GM21526 (cell line): Measurements from ENCODE around the gene CRCP.
"Not testable (repeated sequence)": the region's sequence is repeated elsewhere in the genome, so short reads cannot be mapped to it uniquely, and the experiment has no call there.

Experiments
- ATAC-seq: cut with Tn5 transposase; IDR thresholded peaks from one replicate; pipeline ENCODE4 v1.9.1; 2021; ENCODE audit warnings: moderate library complexity; ENCODE audit not compliant: unreplicated experiment, low FRiP score

The CRCP gene

DNA sequence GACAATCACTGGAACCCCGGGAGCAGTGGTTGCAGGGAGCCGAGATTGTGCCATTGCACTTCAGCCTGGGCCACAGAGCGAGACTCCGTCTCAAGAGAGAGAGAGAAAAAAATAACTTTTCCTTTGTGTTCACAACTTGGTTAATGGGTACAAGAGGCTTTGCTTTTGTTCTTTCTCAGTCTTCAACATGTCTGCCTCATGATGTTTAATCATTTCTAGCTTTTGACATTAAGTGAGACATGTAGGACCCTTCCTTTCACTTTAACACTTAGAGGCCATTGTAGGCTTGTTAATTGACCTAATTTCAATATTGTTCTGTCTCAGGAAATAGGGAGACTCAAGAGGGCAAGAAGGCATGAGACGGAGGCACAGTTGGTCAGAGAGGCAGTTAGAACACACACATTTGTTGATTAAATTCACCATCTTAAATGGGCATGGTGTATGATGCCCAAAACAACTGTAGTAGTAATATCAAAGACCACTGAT lies 9.3 kb upstream of the CRCP start:
- ATAC-seq = no peak

DNA sequence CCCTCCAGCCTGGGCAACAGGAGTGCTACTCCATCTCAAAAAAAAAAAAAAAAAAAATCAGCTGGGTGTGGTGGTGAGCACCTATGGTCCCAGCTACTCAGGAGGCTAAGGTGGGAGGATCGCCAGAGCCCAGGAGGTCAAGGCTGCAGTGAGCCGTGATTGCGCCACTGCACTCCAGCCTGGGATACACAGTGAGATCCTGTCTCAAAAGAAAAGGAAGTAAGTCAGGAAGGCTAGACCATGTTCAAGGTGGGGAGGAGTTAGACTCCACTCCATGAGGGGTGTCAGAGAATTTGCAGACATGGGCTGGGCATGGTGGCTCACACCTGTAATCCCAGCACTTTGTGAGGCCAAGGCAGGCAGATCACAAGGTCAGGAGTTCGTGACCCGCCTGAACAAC lies 6.2 kb upstream of the CRCP start:
- not testable (repeated sequence) for ATAC-seq

DNA sequence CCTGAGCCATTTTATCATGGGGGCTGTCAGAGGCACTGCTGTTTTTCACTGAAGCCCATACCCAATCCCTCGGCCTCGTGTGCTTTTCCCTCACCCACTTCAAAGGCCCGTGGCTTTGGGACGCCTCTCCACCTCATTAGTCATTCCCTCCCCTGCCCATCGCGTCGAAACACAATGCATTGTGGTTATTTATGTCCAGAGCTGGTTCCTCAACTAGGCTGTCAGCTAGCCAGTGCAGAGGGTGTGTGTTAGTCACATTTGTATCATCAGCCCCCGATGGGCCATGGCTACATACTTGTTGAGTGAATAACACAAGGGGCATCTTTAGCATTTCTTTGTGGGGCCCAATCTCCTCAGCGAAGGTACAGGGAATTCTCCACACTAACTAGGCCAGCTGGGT lies 3.8 kb upstream of the CRCP start:
- ATAC-seq = no peak

DNA sequence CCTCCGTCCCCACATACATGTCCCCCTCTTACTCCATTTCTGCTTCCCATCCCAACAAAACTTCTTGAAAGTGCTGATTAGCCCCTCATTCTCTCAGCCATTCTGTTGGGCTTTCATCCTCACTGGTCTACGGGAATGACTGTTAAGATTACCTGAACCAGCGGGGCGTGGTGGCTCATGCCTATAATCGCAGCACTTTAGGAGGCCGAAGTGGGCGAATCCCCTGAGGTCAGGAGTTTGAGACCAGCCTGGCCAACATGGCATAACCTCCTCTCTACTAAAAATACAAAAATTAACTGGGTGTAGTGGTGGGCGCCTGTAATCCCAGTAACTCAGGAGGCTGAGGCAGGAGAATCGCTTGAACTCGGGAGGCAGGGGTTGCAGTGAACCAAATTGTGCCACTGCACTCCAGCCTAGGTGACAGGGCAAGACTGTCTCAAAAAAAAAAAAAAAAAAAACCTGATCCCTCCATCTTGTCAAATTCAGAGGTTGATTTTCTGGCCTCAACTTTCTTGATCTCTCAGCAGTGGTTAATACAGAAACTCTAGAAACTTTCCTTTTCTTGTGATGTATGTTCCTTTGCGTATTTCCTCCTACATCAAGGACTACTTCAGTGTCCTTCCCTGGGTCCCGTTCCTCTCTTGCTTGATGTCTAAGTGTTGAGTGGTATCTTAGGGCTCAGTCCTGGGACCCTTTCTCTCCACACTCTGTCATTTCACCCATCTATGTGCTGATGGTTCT lies 2.2 kb downstream of the CRCP start:
- ATAC-seq = not testable (repeated sequence)

DNA sequence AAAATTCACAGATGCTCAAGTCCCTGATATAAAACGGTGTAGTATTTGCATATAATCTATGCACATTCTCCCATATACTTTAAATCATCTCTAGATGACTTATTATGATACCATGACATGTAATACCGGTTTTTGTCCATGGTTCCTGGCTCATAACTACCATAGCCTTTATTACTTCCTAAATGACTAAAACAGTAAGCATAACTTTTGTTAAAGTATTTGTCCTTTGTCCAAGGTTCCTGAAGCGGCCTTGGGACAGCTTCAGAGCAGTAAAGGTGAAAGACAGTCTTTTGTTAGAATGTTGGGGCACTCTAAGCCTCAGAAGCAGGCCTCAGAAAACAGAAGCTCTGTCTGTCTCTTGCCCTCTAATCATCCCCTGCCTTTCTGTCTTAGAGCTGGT lies 4.0 kb downstream of the CRCP start:
- ATAC-seq = no peak

DNA sequence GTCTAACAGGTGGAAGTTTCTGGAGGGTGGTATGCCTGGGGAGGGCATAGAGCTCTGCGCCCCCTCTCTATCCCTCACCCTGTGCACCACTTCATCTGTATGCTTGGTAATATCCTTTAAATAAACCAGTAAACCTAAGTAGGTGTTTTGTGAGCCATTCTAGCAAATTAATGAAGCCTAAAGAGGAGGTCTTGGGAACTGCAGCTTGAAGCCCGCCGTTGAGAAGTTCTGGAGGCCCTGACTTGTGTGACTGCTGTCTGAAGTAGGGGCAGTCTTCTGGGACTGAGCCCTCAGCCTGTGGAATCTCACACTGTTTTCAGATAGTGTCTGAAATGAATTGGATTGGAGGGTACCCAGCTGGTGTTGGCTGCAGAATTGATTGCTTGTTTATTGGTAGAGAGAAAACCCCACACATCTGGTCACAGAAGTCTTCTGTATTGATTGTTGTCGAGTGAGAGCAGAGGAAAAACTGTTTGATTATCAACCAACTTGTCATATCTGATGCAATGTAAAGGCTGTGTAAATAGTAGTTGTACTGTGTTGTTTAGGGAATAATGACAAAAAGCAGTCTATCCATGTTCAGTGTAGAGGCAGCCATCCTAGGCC lies 4.7 kb downstream of the CRCP start:
- ATAC-seq = no peak

DNA sequence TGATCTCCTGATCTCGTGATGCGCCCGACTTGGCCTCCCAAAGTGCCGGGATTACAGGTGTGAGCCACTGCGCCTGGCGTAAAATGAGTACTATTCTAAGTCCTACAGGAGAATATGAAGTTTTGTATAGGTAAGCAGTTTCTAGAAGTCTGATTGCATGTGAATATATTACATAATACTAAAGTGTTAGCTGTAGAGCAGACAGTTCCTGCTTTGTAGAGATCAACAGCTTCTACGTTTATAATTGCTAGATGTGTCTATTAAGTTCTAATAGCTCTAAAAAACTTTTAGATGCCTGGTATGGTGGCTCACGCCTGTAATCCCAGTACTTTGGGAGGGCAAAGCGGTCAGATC lies 8.5 kb downstream of the CRCP start:
- no peak for ATAC-seq

DNA sequence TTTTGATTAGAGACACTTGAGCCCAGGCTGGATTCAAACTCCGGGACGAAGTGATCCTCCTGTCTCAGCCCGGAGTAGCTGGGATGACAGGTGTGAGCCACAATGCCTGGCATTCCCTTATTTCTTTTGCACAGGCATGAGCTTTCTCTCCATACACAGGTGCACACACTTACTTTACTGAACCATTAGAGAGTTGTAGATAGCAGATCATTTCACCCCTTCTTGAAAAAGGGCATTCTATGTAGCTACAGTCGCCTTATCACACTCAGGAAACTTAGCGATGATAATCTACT lies 9.9 kb downstream of the CRCP start:
- not testable (repeated sequence) for ATAC-seq

DNA sequence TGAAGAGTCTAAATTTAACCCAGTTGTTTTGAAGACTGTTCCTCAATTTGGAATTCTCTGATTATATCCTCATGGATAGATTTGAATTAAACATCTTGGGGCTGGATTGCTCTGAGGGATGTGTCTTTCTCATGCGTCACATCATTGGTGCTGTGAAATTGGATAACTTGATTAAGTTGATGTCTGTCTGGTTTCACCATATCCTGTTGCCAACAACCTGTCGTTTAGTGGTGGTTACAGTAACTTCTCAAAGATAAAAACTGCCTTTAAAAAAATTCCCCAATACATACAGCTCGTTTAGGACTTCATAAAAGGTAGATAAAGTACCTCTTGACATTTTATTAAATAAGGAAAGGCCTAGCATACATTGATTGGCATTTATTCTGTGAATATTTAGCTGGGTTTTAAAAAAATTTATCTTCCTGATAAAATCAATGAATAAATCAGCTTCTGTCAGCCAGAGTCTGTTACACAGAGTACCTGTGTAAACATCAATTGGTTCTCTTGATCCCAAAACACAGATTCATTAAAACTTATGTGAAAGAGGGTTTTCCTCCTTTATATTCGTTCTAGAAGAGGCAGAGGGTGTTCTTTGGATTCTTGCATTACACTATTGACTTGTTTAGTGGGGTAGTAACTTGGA lies 10.5 kb downstream of the CRCP start:
- ATAC-seq = no peak

DNA sequence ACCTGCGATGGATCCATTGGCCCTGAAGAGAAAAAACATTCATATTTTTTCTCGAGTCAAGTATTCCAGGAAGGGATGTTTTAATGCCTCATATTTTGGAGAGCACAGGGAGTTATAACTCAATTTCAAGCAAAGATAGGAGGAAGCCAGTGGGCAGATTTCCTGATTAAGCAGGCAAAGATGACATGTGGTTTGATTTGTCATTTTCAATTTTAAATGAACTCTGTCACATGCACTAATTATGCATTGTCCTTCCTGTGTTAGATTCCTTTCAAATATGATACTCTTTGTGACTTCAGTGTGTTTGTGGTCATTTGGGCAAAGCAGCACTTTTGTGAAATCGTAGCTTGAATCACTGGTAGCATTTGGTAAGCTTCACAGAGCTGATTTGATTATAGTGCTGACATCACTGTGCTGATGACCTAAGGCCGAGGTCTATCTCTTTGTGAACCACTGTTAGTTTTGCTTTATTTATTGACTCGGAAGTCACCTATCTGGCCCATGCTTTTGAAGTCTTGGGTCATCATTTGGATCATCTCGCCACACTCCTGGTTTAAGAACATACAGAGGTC lies 11.2 kb downstream of the CRCP start:
- not testable (repeated sequence) for ATAC-seq

DNA sequence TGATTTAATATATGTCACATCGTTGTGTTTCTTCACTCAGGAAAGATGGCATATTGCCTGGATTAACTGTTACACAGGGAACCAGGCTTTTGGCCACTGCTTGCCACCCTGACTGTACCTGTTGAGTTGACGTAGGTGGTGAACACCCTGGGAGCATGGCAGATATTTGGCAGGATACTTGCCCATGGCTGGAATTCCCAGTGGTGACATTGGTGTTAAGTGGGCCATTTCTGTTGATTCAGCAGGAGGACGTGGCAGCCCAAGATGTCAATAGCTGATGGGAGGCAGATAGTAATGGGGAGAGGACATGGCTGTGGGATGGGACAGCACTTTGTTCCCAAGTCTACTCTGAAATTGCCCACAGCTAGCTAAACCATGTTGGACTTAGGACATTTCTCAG lies 12.5 kb downstream of the CRCP start:
- not testable (repeated sequence) for ATAC-seq

DNA sequence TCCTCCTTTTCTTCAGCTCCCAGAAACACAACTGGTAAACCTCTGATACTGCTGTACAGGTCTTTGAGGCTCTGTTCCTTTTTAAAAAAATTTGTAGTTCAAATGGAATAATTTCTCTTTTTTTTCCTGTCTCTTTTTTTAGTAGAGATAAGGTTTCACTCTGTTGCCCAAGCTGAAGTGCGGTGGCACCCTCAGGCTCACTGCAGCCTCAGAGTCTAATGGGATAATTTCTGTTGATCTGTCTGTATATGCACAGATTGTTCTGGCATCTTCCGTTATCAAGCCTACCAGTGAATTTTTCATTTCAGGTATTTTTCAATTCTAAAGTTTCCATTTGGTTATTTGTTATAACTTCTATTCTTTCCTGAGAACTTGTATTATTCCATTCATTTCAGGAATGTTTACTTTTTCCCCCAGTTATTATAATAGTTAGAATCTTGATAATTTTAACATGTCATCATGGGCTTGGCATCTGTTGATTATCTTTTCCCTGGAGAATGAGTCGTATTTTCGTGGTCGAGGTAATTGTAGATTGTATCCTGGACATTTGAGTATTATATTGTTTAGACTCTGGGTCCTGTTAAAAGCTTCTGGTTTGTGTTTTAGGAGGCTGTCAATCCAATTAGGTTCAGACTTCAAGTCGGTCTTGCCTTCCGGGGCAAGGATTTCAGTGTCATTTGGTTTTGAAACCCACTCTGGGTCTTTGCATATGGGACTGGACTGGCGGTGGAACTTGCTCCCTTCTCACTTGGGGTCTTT lies 24.5 kb downstream of the CRCP start:
- ATAC-seq = no peak

DNA sequence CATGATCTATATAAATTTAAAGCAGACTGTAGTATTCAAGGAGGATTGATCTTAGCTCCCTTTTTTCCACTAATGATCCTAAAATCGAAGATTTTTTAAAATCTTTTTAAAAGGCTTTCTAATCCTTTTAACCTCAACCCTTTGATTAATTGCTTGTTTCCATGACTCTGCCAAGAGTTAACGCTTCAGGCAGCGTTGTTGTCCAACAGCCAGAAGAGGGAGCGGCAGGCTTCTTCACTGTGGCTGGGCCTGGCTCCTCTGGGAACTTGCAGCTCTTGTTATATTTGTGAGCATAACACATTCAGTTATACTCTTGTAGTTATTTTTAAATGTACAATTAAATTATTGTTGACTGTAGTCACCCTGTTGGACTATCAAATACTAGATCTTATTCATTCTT lies 26.3 kb downstream of the CRCP start:
- ATAC-seq = no peak

DNA sequence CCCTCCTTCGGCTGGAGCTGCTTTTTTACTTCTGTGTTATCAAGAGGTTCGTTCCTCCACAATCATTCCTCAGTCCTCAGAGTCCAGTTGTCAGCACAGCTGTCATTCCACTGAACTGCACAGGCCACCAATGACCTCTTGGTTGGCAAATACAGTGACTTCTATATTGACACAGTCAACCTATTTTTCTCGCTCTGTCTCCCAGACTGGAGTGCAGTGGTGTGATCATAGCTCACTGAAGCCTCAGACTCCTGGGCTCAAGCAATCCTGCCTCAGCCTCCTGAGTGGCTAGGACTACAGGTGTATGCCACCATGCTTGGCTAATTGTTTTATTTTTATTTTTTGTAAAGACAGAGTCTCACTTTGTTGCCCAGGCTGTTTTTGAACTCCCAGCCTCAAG lies 27.7 kb downstream of the CRCP start:
- no peak for ATAC-seq

DNA sequence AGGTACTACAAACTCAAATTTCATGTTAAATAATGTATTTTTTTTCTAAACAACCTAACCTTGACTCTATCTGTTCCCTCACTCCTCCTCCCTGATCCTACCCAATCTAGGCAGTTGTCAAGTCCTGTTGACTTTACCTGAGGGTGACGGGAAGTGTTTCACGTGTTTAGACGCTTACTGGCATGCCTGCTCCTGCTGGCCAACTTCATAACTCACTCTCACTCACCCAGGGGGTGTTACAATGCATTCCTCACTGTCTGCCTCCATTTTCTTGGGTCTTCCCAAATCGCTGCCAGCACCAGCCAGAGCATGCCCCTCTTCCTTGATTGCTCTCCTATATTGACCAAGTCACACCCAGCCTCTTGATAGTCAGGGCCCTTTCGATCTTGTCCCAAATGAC lies 28.3 kb downstream of the CRCP start:
- ATAC-seq = no peak

DNA sequence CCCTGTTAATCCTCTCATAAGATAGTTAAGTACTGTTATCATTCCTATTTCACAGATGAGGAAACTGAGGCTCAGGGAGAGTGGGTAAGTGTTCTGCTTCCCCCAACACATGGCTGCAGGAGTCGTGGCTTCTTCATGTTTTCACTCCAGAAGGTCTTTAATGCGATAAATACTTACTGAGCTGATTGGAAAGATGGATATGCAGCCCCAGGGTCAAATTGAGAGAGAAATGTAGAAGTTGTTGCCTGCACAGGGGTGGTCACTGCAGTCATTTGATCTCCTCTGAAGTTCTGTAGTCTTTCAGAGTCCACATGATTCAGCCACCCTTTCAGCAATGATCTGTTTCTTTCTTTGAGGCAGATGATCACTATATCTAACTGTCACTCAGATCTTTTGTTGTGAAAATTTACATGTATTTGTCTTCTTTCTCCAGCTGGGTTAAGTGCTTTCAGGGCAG lies 29.3 kb downstream of the CRCP start:
- ATAC-seq = no peak

DNA sequence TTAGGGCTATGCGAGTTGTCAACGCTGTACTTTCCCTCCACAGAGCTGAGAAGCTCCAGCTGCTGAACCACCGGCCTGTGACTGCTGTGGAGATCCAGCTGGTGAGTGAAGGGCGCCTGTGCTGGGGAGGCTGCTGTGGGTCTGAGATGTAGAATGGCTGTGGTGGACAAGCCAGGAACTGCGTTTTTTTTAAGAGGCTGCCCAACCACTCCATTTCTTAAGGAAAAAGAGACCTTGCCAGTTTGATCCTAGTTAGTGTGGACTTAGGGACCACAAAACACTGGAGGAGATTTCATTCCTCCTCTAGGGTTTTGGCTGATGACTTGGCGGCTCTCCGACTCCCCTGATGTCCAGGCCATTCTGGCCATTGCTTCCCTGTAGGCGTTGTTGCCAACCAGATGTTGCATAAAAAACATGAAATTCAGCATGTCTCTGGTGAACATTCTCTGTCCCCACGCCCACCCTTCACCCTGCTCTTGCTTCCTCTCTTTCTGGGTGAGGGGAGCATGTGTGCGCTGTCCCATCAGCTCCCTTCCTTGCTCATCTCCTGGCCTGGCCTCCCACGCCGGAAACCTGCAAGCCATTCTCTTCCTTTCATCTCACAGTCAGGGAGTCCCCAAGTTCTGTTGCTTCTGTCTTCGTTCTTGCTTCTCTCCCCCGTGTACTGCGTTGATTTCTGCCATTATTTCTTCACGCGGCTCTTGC lies 30.9 kb downstream of the CRCP start:
- no peak for ATAC-seq

DNA sequence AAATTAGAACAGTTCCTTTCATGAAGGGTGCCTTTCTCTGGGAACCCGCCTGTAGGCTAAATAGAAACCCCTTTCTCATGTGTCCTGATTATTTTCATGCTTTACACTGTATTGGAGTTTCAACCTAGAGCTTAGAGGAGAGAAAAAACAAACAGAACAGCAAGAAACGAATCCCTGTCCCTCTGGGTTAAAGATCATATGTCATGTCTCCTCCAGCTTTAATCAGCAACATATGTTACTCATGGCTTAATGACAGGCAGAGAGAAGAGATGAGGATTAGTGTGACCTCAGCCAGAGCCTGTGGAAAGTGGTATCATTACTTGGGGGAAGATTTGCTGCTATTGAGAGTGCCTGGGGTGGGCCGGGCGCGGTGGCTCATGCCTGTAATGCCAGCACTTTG lies 32.1 kb downstream of the CRCP start:
- ATAC-seq = no peak

DNA sequence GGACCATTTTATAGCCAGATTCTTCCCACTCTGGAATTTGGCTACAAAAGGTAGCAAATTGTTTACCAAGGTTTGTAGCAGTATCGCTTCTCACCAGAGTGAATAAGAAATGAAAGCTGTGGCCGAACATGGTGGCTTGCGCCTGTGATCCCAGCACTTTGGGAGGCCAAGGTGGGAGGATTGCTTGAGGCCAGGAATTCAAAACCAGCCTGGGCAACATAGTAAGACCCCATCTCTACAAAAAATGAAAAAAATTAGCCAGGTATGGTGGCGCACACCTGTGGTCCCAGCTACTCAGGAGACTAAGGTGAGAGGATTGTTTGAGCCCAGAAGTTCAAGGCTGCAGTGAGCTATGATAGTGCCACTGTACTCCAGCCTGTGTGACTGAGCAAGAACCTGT lies 33.0 kb downstream of the CRCP start:
- not testable (repeated sequence) for ATAC-seq

DNA sequence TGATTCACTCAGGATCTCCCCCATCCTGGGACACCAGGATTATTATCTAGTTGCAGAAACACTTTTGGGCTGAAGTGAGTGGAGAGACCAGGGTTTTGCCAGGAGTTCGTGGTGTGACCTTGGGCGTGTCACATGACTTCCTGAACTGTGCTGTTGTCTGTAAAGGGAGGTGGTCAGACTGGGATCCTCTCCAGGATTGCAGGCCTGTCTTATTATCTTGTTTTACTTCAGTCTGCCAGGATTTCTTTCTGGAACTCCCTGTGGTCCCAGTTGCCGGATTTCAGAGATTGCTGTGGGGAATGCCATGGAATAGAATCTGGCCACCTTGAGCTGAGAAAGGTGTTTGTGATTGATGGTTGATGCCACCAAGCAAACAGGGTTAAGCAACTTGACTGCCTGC lies 35.8 kb downstream of the CRCP start:
- ATAC-seq = no peak
